Right atrium auricular region (tissue), 2 donors: ENCODE data around the gene RUNX2. TPM values are rescaled to one million over a fixed set of nuclear protein-coding genes. Genes with fewer than 3 reads are reported as not detected.

Source experiments
- DNase-seq: peaks from one replicate; pipeline ENCODE4 v3.0.0-alpha.2; 2019; ENCODE audit warnings: low spot score
- H3K27ac ChIP-seq, 2 donors: fragments of 200-600 bp; sonication (generic); 1 replicate in 1 of 2; 2 replicates in 1 of 2; pipeline ENCODE4 v1.5.1; 2016 to 2019
- H3K27me3 ChIP-seq, 2 donors: fragments of 200-600 bp; sonication (generic); one replicate each; pipeline versions ENCODE4 v1.5.1 to v1.6.0; 2017 to 2019
- H3K36me3 ChIP-seq: fragments of 200-600 bp; sonication (generic); one replicate; pipeline ENCODE4 v1.5.1; 2016
- H3K4me1 ChIP-seq, 2 donors: fragments of 200-600 bp; sonication (generic); one replicate each; pipeline versions ENCODE4 v1.5.1 to v1.6.0; 2017 to 2019
- H3K4me3 ChIP-seq, 2 donors: fragments of 200-600 bp; sonication (generic); 1 replicate in 1 of 2; 2 replicates in 1 of 2; pipeline ENCODE4 v1.5.1; 2017 to 2019; ENCODE audit warnings: mild to moderate bottlenecking in 1 of 2, moderate library complexity in 1 of 2
- H3K9me3 ChIP-seq, 2 donors: fragments of 200-600 bp; sonication (generic); one replicate each; pipeline ENCODE4 v1.5.1; 2019
- CTCF ChIP-seq, 2 donors: fragments of 200-600 bp; sonication (generic); IDR thresholded peaks; one replicate each; pipeline ENCODE4 v1.5.1; 2019; ENCODE audit warnings: antibody characterized with exemption in 2 of 2
- total RNA-seq, 2 donors: library from RNA; depleted of rRNA; stranded (reverse); fragments of >200 nt; gene quantifications; one replicate each; pipeline ENCODE4 v1.1.0, GENCODE V29; 2016

Gene RUNX2
- total RNA-seq, 2 donors from 2014 or later: 0.55 to 0.85 TPM

GRCh38 chr6:45574014-45574461, 245.9 kb downstream of the RUNX2 start:
- Histone ChIP-seq H3K4me1 (peaks cover 0 to 9% of the 10 kb centered on the region in 2 donors), H3K36me3 (no peaks in the 10 kb centered on the region), H3K27me3 (no peaks in the 10 kb centered on the region), H3K9me3 (no peaks in the 10 kb centered on the region), H3K27ac (no peak overlapping the region), H3K4me3 (no peak overlapping the region)
- no peak for DNase-seq
- TF ChIP-seq CTCF (IDR thresholded peaks at IDR 0.05): no peak

GRCh38 chr6:45574885-45575284, 246.8 kb downstream of the RUNX2 start:
- no peak for TF ChIP-seq CTCF (IDR thresholded peaks at IDR 0.05)

GRCh38 chr6:45576648-45577624, 248.8 kb downstream of the RUNX2 start:
- H3K4me1 ChIP-seq: peaks cover 0 to 9% of the 10 kb centered on the region in 2 donors
- H3K9me3 ChIP-seq: peaks cover 0 to 11% of the 10 kb centered on the region in 2 donors
- DNase-seq: no peak
- no peaks in the 10 kb centered on the region for H3K27me3 ChIP-seq
- H3K27ac ChIP-seq: no peak overlapping the region
- H3K36me3 ChIP-seq: no peaks in the 10 kb centered on the region
- TF ChIP-seq CTCF (IDR thresholded peaks at IDR 0.05): no peak
- no peak overlapping the region for H3K4me3 ChIP-seq

More at GRCh38 chr6:45574885-45575284, 246.8 kb downstream of the RUNX2 start:
- Histone ChIP-seq H3K27ac (no peak overlapping the region), H3K9me3 (no peaks in the 10 kb centered on the region), H3K4me3 (no peak overlapping the region), H3K36me3 (no peaks in the 10 kb centered on the region), H3K4me1 (peaks cover 0 to 9% of the 10 kb centered on the region in 2 donors), H3K27me3 (no peaks in the 10 kb centered on the region)
- DNase-seq: no peak

- no peaks in the 10 kb centered on the region for H3K27me3 ChIP-seq
- no peaks in the 10 kb centered on the region for H3K36me3 ChIP-seq
- no peak for DNase-seq
- no peak overlapping the region for H3K27ac ChIP-seq
- H3K4me1 ChIP-seq: peaks cover 0 to 9% of the 10 kb centered on the region in 2 donors
- H3K4me3 ChIP-seq: no peak overlapping the region
- no peak for TF ChIP-seq CTCF (IDR thresholded peaks at IDR 0.05)
- H3K9me3 ChIP-seq: peaks cover 0 to 18% of the 10 kb centered on the region in 2 donors
These were observed 249.8 kb downstream of the RUNX2 start for GRCh38 chr6:45577836-45578504.

GRCh38 chr6:45584127-45584526, 256.0 kb downstream of the RUNX2 start:
- Histone ChIP-seq H3K27me3 (no peaks in the 10 kb centered on the region), H3K9me3 (peaks cover 0 to 18% of the 10 kb centered on the region in 2 donors), H3K4me3 (no peak overlapping the region), H3K4me1 (no peaks in the 10 kb centered on the region), H3K27ac (no peak overlapping the region), H3K36me3 (no peaks in the 10 kb centered on the region)
- DNase-seq: no peak
- no peak for TF ChIP-seq CTCF (IDR thresholded peaks at IDR 0.05)
